Measurements from ENCODE around the gene HOXA9. TPM values are rescaled to one million over a fixed set of nuclear protein-coding genes. Genes with fewer than 3 reads are reported as not detected.

The HOXA9 gene
- total RNA-seq, 1 donor from 2014 or later, result 1.2 TPM

- intact Hi-C loops (cut with DNase I), result no loop called here
- H3K27me3 ChIP-seq, result peaks cover 96% of the 10 kb centered on the region
- H3K27ac ChIP-seq, result no peak overlapping the region
- ATAC-seq (no peak), DNase-seq (peak; percentile 62)
- no peak overlapping the region for H3K4me3 ChIP-seq
- H3K9me3 ChIP-seq, result no peaks in the 10 kb centered on the region
- H3K36me3 ChIP-seq, result no peaks in the 10 kb centered on the region
- peaks cover 14% of the 10 kb centered on the region for H3K4me1 ChIP-seq
- TF ChIP-seq, protein P1, sequence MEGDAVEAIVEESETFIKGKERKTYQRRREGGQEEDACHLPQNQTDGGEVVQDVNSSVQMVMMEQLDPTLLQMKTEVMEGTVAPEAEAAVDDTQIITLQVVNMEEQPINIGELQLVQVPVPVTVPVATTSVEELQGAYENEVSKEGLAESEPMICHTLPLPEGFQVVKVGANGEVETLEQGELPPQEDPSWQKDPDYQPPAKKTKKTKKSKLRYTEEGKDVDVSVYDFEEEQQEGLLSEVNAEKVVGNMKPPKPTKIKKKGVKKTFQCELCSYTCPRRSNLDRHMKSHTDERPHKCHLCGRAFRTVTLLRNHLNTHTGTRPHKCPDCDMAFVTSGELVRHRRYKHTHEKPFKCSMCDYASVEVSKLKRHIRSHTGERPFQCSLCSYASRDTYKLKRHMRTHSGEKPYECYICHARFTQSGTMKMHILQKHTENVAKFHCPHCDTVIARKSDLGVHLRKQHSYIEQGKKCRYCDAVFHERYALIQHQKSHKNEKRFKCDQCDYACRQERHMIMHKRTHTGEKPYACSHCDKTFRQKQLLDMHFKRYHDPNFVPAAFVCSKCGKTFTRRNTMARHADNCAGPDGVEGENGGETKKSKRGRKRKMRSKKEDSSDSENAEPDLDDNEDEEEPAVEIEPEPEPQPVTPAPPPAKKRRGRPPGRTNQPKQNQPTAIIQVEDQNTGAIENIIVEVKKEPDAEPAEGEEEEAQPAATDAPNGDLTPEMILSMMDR (IDR thresholded peaks at IDR 0.05), result no peak
These were observed 33.8 kb upstream of the HOXA9 start for GRCh38 chr7:27198871-27199801.

DNA sequence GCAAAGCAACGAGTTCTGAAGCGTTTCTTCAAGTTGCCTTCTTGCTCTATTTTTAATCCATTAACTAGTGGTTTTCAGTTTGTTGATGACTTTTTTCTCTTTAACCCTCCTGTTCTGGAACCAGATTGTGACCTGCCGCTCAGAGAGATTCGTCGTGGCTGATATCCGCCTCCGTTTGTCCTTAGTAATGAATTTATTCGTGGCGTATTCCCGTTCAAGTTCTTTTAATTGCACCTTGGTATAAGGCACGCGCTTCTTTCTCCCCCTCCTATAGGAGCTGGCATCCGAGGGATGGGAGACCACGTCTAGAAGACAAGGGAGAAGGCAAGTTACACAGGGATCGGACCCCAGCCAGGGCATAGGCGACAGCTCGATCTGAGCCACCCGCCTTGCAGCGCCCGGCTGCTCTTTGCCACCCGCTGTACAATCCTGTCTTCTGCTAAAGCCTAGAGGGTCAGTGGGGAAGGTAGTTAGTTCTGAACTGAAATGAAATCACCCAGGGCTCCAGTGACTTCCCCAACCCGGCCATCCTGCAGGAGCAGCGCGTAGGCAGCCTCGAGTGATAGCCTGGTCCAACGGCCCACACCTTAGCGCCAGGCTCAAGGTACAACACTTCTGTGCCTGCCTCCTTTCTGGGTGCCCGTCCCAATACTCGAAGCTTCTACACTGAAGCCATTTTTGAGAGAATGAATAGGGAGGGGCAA lies 33.0 kb upstream of the HOXA9 start:
- H3K4me1 ChIP-seq, result peaks cover 15% of the 10 kb centered on the region

GRCh38 chr7:27197137-27198042 lies 32.1 kb upstream of the HOXA9 start:
- Histone ChIP-seq H3K27ac (no peak overlapping the region), H3K36me3 (no peaks in the 10 kb centered on the region), H3K9me3 (no peaks in the 10 kb centered on the region), H3K4me1 (peaks cover 22% of the 10 kb centered on the region), H3K27me3 (peaks cover 96% of the 10 kb centered on the region), H3K4me3 (no peak overlapping the region)
- DNase-seq (no peak), ATAC-seq (no peak)
- intact Hi-C loops (cut with DNase I), result no loop called here
- TF ChIP-seq, protein P1 (IDR thresholded peaks at IDR 0.05), result no peak

More for the DNA sequence above, 33.0 kb upstream of the HOXA9 start:
- Histone ChIP-seq H3K27me3 (peaks cover 96% of the 10 kb centered on the region), H3K27ac (no peak overlapping the region), H3K9me3 (no peaks in the 10 kb centered on the region), H3K4me3 (no peak overlapping the region), H3K36me3 (no peaks in the 10 kb centered on the region)
- DNase-seq, result peak; percentile 57
- no peak for ATAC-seq
- TF ChIP-seq, protein P1 (IDR thresholded peaks at IDR 0.05), result no peak
- intact Hi-C loops (cut with DNase I), result no loop called here

DNA sequence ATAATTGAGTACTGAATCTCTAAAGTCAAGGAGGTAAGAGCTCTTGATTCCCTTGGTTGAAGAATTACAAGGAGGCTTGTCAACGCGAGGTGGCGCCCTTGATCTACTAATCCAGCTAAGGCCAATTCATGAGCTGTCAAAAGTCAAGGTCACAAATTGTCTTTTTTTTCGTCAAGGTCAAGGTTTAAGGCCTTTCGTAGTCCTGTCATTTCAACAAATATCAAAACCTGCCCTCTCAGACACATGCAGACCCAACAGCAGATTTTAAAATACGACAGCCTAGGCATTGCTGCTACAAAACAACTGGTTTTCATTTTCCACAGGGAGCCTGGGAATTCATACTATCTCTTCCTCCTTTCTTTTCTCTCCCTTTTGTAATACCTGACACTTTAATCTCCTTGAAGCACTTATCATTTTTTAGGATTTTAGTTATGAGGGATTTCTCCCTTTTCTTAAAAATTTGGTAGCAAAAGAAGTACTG lies 31.0 kb upstream of the HOXA9 start:
- TF ChIP-seq, protein P1 (IDR thresholded peaks at IDR 0.05), result peak; percentile 83
- intact Hi-C loops (cut with DNase I), result no loop called here
- ATAC-seq (peak; percentile 54), DNase-seq (peak; percentile 87)
- Histone ChIP-seq H3K27ac (no peak overlapping the region), H3K4me3 (no peak overlapping the region), H3K36me3 (no peaks in the 10 kb centered on the region), H3K9me3 (no peaks in the 10 kb centered on the region), H3K4me1 (peaks cover 23% of the 10 kb centered on the region), H3K27me3 (peaks cover 96% of the 10 kb centered on the region)

All from upper lobe of right lung (tissue), 1 donor.